Hepatocyte (in vitro differentiated cells): ENCODE measurements around the gene DOK1. TPM values are rescaled to one million over a fixed set of nuclear protein-coding genes. Genes with fewer than 3 reads are reported as not detected.

Experiments used
- DNase-seq: peaks from one replicate; pipeline ENCODE4 v3.0.0-alpha.2; 2016; ENCODE audit warnings: low spot score
- H2AFZ ChIP-seq: fragments of 200-600 bp; sonication (generic); 2 replicates; pipeline ENCODE4 v1.6.0; 2016; ENCODE audit warnings: antibody characterized with exemption, mild to moderate bottlenecking
- H3K27ac ChIP-seq: fragments of 200-600 bp; sonication (generic); 2 replicates; pipeline ENCODE4 v1.5.1; 2016; ENCODE audit warnings: mild to moderate bottlenecking
- H3K27me3 ChIP-seq: fragments of 200-600 bp; sonication (generic); 2 replicates; pipeline ENCODE4 v1.6.1; 2016
- H3K36me3 ChIP-seq: fragments of 200-600 bp; sonication (generic); replicated peaks from 2 replicates; pipeline ENCODE4 v1.5.1; 2016; ENCODE audit warnings: low read depth; ENCODE audit not compliant: insufficient read depth
- H3K4me1 ChIP-seq: fragments of 200-600 bp; sonication (generic); 2 replicates; pipeline ENCODE4 v1.5.1; 2016; ENCODE audit warnings: mild to moderate bottlenecking, moderate library complexity; ENCODE audit not compliant: insufficient read depth
- H3K4me2 ChIP-seq: fragments of 200-600 bp; sonication (generic); 2 replicates; pipeline ENCODE4 v1.6.0; 2016
- H3K4me3 ChIP-seq: fragments of 200-600 bp; sonication (generic); 2 replicates; pipeline ENCODE4 v1.5.1; 2016; ENCODE audit warnings: mild to moderate bottlenecking
- H3K79me2 ChIP-seq: fragments of 200-600 bp; sonication (generic); 2 replicates; pipeline ENCODE4 v1.6.0; 2017; ENCODE audit warnings: mild to moderate bottlenecking
- H3K9me2 ChIP-seq: fragments of 200-600 bp; sonication (generic); replicated peaks from 2 replicates; pipeline ENCODE4 v1.6.0; 2017; ENCODE audit warnings: mild to moderate bottlenecking; ENCODE audit not compliant: insufficient read depth
- H3K9me3 ChIP-seq: fragments of 200-600 bp; sonication (generic); 2 replicates; pipeline ENCODE4 v1.5.1; 2016; ENCODE audit warnings: low read depth, mild to moderate bottlenecking
- H4K20me1 ChIP-seq: fragments of 200-600 bp; sonication (generic); 2 replicates; pipeline ENCODE4 v1.6.0; 2016; ENCODE audit warnings: mild to moderate bottlenecking; ENCODE audit not compliant: insufficient read depth, poor library complexity, severe bottlenecking
- CTCF ChIP-seq: fragments of 200-600 bp; sonication (generic); IDR thresholded peaks from 2 replicates; pipeline ENCODE4 v1.5.1; 2016; ENCODE audit warnings: antibody characterized with exemption, mild to moderate bottlenecking; ENCODE audit not compliant: poor library complexity
- EZH2 ChIP-seq: fragments of 200-600 bp; sonication (generic); IDR thresholded peaks from 2 replicates; pipeline ENCODE4 v1.6.1; 2016; ENCODE audit warnings: antibody characterized with exemption, mild to moderate bottlenecking, borderline replicate concordance
- EZH2phosphoT487 ChIP-seq: fragments of 200-600 bp; sonication (generic); IDR thresholded peaks from one replicate; pipeline ENCODE4 v1.6.1; 2018; ENCODE audit warnings: antibody characterized with exemption, mild to moderate bottlenecking, low read depth, moderate library complexity; ENCODE audit not compliant: unreplicated experiment, severe bottlenecking
- WGBS: methylation state at CpG from one replicate; pipeline ENCODE4 v1.1.6; 2016; ENCODE audit warnings: low lambda C conversion rate; ENCODE audit errors: missing lambda C conversion rate; 5-methylcytosine and 5-hydroxymethylcytosine counted together
- polyA plus RNA-seq: library from polyadenylated mRNA; unstranded; fragments of >200 nt; fragmentation: Nextera tagmentation; extraction: Ambion mirVana; gene quantifications from 2 replicates; pipeline ENCODE4 v1.2.1, GENCODE V29; 2016
- total RNA-seq: library from RNA; depleted of rRNA; stranded (reverse); fragments of >200 nt; gene quantifications from 2 replicates; pipeline ENCODE4 v1.2.3, GENCODE V29; 2014

The DOK1 gene
- total and polyA plus RNA-seq, 2 experiments from 2014 or later: 8.0 to 11.4 TPM

GRCh38 chr2:74593826-74594772 is 39.6 kb downstream of the DOK1 start:
- Histone ChIP-seq H3K4me2 (no peak overlapping the region), H3K36me3 (no peaks in the 10 kb centered on the region), H2AFZ (no peak overlapping the region), H3K9me2 (no peaks in the 10 kb centered on the region), H3K79me2 (no peaks in the 10 kb centered on the region), H3K4me3 (no peak overlapping the region), H3K9me3 (no peaks in the 10 kb centered on the region), H3K27ac (no peak overlapping the region), H4K20me1 (no peaks in the 10 kb centered on the region), H3K4me1 (no peaks in the 10 kb centered on the region), H3K27me3 (peaks cover 3% of the 10 kb centered on the region)
- no peak for DNase-seq
- WGBS: 82% methylated on average over 4 of the region's 4 CpGs
- TF ChIP-seq CTCF (no peak), EZH2phosphoT487 (no peak), EZH2 (no peak)

- no peak for TF ChIP-seq EZH2phosphoT487
- no peak for TF ChIP-seq CTCF
- no peak for TF ChIP-seq EZH2
- WGBS: 68% methylated on average over 1 of the region's 1 CpG
- H3K27me3 ChIP-seq: peaks cover 7% of the 10 kb centered on the region
Observed at GRCh38 chr2:74596584-74596983, 42.1 kb downstream of the DOK1 start.

GRCh38 chr2:74597410-74597809 is 42.9 kb downstream of the DOK1 start:
- Histone ChIP-seq H3K4me1 (no peaks in the 10 kb centered on the region), H3K27ac (no peak overlapping the region), H4K20me1 (no peaks in the 10 kb centered on the region), H3K4me2 (no peak overlapping the region), H3K9me2 (no peaks in the 10 kb centered on the region), H3K79me2 (no peaks in the 10 kb centered on the region), H2AFZ (no peak overlapping the region), H3K27me3 (peaks cover 6% of the 10 kb centered on the region), H3K4me3 (no peak overlapping the region), H3K36me3 (no peaks in the 10 kb centered on the region), H3K9me3 (no peaks in the 10 kb centered on the region)
- WGBS: 63% methylated on average over 1 of the region's 1 CpG
- DNase-seq: peak; percentile 13
- TF ChIP-seq CTCF (no peak), EZH2 (no peak), EZH2phosphoT487 (no peak)

More at GRCh38 chr2:74596584-74596983, 42.1 kb downstream of the DOK1 start:
- Histone ChIP-seq H3K27ac (no peak overlapping the region), H3K4me1 (no peaks in the 10 kb centered on the region), H2AFZ (no peak overlapping the region), H3K36me3 (no peaks in the 10 kb centered on the region), H4K20me1 (no peaks in the 10 kb centered on the region), H3K4me2 (no peak overlapping the region), H3K9me2 (no peaks in the 10 kb centered on the region), H3K79me2 (no peaks in the 10 kb centered on the region), H3K9me3 (no peaks in the 10 kb centered on the region), H3K4me3 (no peak overlapping the region)
- DNase-seq: no peak
